HCT116 (cell line): ENCODE measurements around the gene ALOX15.

Source experiments
- CEBPB ChIP-seq: IDR thresholded peaks from 2 replicates; pipeline ENCODE4 v1.6.1; 2012; ENCODE audit warnings: low read depth
- EZH2 ChIP-seq: fragments of 200-600 bp; sonication (generic); IDR thresholded peaks from 2 replicates; pipeline ENCODE4 v1.6.1; 2017; ENCODE audit warnings: antibody characterized with exemption, mixed run types
- JUND ChIP-seq: IDR thresholded peaks from 2 replicates; pipeline ENCODE4 v1.6.1; 2012
- POLR2A ChIP-seq: IDR thresholded peaks from 2 replicates; pipeline ENCODE4 v1.7.0; 2011; ENCODE audit warnings: borderline replicate concordance; ENCODE audit not compliant: insufficient read depth, insufficient read length; ENCODE audit errors: extremely low read depth
- POLR2AphosphoS5 ChIP-seq: IDR thresholded peaks from 2 replicates; pipeline ENCODE4 v1.6.1; 2011; ENCODE audit warnings: mild to moderate bottlenecking, low read depth, low read length, moderate library complexity
- RAD21 ChIP-seq: IDR thresholded peaks from 2 replicates; pipeline ENCODE4 v1.6.1; 2012; ENCODE audit warnings: low read depth, mild to moderate bottlenecking
- ZFX ChIP-seq: fragments of 450-650 bp; IDR thresholded peaks from 2 replicates; pipeline ENCODE4 v1.6.1; 2017
- TF ChIP-seq, protein P1 (sequence below): IDR thresholded peaks from 2 replicates; pipeline ENCODE4 v1.6.1; 2012
- TF ChIP-seq, protein P2 (sequence below): IDR thresholded peaks from 2 replicates; pipeline ENCODE4 v1.6.1; 2012; ENCODE audit warnings: low read depth
- TF ChIP-seq, protein P3 (sequence below), 3 experiments: fragments of 200-600 bp in 1 of 3; sonication (generic) in 1 of 3; IDR thresholded peaks in 2 of 3; conservative IDR thresholded peaks in 1 of 3; 2 replicates each; pipeline ENCODE4 v1.5.1; 2012 to 2017; ENCODE audit warnings: low read depth in 2 of 3, low read length in 2 of 3, antibody characterized with exemption in 1 of 3, borderline replicate concordance in 1 of 3, control low read depth in 1 of 3, mild to moderate bottlenecking in 1 of 3, mixed read lengths in 1 of 3, mixed run types in 1 of 3, moderate library complexity in 1 of 3; ENCODE audit not compliant: insufficient read depth in 1 of 3

DNA sequence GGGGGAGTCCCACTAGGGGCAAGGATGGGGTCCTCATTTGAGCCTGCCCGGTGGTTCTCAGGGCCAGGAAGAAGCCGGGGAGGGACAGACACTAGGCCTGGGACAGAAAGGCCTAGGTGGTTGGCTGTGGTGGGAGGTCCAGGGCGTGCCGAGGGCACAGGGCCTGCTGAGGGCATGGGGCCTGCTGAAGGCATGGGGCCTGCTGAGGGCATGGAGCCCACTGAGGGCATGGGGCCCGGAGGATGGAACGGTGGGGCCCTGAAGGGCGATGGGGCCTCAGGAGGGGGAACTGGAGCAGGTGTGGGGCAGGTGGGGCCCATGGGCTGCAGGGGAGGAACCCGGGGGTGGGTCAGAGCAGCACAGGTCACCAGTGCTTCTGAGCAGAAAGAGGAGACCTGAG is 31.3 kb upstream of the ALOX15 start:
- TF ChIP-seq CEBPB (no peak), POLR2AphosphoS5 (no peak), JUND (no peak), ZFX (no peak), POLR2A (no peak), RAD21 (no peak), EZH2 (no peak)
- TF ChIP-seq, protein P1, sequence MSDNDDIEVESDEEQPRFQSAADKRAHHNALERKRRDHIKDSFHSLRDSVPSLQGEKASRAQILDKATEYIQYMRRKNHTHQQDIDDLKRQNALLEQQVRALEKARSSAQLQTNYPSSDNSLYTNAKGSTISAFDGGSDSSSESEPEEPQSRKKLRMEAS, result no peak
- TF ChIP-seq, protein P2, sequence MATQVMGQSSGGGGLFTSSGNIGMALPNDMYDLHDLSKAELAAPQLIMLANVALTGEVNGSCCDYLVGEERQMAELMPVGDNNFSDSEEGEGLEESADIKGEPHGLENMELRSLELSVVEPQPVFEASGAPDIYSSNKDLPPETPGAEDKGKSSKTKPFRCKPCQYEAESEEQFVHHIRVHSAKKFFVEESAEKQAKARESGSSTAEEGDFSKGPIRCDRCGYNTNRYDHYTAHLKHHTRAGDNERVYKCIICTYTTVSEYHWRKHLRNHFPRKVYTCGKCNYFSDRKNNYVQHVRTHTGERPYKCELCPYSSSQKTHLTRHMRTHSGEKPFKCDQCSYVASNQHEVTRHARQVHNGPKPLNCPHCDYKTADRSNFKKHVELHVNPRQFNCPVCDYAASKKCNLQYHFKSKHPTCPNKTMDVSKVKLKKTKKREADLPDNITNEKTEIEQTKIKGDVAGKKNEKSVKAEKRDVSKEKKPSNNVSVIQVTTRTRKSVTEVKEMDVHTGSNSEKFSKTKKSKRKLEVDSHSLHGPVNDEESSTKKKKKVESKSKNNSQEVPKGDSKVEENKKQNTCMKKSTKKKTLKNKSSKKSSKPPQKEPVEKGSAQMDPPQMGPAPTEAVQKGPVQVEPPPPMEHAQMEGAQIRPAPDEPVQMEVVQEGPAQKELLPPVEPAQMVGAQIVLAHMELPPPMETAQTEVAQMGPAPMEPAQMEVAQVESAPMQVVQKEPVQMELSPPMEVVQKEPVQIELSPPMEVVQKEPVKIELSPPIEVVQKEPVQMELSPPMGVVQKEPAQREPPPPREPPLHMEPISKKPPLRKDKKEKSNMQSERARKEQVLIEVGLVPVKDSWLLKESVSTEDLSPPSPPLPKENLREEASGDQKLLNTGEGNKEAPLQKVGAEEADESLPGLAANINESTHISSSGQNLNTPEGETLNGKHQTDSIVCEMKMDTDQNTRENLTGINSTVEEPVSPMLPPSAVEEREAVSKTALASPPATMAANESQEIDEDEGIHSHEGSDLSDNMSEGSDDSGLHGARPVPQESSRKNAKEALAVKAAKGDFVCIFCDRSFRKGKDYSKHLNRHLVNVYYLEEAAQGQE, result no peak
- TF ChIP-seq, protein P3, sequence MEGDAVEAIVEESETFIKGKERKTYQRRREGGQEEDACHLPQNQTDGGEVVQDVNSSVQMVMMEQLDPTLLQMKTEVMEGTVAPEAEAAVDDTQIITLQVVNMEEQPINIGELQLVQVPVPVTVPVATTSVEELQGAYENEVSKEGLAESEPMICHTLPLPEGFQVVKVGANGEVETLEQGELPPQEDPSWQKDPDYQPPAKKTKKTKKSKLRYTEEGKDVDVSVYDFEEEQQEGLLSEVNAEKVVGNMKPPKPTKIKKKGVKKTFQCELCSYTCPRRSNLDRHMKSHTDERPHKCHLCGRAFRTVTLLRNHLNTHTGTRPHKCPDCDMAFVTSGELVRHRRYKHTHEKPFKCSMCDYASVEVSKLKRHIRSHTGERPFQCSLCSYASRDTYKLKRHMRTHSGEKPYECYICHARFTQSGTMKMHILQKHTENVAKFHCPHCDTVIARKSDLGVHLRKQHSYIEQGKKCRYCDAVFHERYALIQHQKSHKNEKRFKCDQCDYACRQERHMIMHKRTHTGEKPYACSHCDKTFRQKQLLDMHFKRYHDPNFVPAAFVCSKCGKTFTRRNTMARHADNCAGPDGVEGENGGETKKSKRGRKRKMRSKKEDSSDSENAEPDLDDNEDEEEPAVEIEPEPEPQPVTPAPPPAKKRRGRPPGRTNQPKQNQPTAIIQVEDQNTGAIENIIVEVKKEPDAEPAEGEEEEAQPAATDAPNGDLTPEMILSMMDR (IDR thresholded peaks at IDR 0.05 in 2 of 3, conservative IDR thresholded peaks at IDR 0.05 in 1 of 3; ENCODE audit: borderline replicate concordance in 1 of 3, insufficient read depth in 1 of 3, low read depth in 2 of 3, low read length in 2 of 3), result no peak
